ENCODE results near the gene SYNGR4.

DNA sequence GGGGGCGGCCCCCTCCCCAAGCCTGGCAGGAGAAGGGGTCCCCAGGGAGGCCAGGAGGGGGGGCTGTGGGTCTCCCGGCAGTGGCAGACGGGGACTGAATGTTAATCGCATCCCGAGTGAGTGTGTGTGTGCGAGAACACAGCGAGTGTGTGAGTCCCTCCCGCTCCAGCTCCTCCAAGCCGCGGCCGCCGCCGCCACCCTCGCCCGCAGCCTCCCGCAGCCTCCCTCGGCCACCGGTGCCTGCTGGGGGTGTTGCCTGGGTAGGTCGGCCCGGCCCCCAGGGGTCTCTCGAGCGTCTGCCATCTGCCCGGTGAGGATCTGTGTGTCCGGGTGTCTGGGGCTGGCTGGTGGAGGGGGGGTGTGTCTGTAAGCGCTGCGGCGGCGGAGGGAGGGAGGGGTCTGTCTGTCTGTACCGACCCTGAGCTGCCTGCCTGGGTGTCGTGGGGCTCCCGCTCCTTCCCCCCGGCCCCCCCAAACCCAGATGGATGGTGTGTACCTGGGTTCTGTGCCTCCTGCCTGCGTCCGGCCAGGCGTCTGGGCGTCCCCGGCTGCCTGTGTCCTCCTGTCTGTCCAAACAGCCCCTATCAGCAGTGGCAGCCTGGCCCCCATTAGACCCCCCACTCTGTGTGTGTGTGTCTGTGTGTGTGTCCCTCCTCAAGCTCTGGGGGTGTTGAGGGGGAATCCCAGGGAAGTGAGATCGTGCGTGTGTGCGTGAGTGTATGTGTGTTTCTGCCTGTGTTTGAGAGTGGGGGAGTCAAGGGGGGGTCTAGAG lies 29.6 kb downstream of the SYNGR4 start, which contains the start of gene GRIN2D:
- TF ChIP-seq CTCF (IDR thresholded peaks at IDR 0.05): no peak
- no peak for TF ChIP-seq POLR2A (IDR thresholded peaks at IDR 0.05)

Data from heart left ventricle (tissue), 13 donors.